ENCODE results near the gene FSTL4. TPM values are rescaled to one million over a fixed set of nuclear protein-coding genes. Genes with fewer than 3 reads are reported as not detected.

FSTL4 gene
- total RNA-seq, 1 donor from 2014 or later: not detected

GRCh38 chr5:133579766-133580165 lies 32.6 kb downstream of the FSTL4 start:
- DNase-seq: no peak
- Histone ChIP-seq H3K4me1 (no peaks in the 10 kb centered on the region), H3K9me3 (replicated peaks) (no peaks in the 10 kb centered on the region), H3K36me3 (no peaks in the 10 kb centered on the region), H3K4me3 (no peak overlapping the region), H3K27ac (replicated peaks) (no peak overlapping the region), H3K27me3 (ENCODE audit: low read depth) (peaks cover 65% of the 10 kb centered on the region)
- intact Hi-C loops (cut with micrococcal nuclease): no loop called here
- no peak for TF ChIP-seq CTCF (IDR thresholded peaks at IDR 0.05; ENCODE audit: borderline replicate concordance)

- H3K4me3 ChIP-seq: no peak overlapping the region
- peaks cover 23% of the 10 kb centered on the region for H3K9me3 ChIP-seq (replicated peaks)
- H3K27ac ChIP-seq (replicated peaks): no peak overlapping the region
- H3K36me3 ChIP-seq: no peaks in the 10 kb centered on the region
- H3K4me1 ChIP-seq: no peaks in the 10 kb centered on the region
- peaks cover 58% of the 10 kb centered on the region for H3K27me3 ChIP-seq (ENCODE audit: low read depth)
- TF ChIP-seq CTCF (IDR thresholded peaks at IDR 0.05; ENCODE audit: borderline replicate concordance): no peak
- intact Hi-C loops (cut with micrococcal nuclease): no loop called here
- no peak for DNase-seq
Measured at GRCh38 chr5:133569347-133569746, 43.0 kb downstream of the FSTL4 start.

GRCh38 chr5:133565993-133566392 lies 46.3 kb downstream of the FSTL4 start:
- H3K27ac ChIP-seq (replicated peaks): no peak overlapping the region
- peaks cover 72% of the 10 kb centered on the region for H3K27me3 ChIP-seq (ENCODE audit: low read depth)
- H3K4me1 ChIP-seq: no peaks in the 10 kb centered on the region
- intact Hi-C loops (cut with micrococcal nuclease): no loop called here
- no peak overlapping the region for H3K4me3 ChIP-seq
- no peaks in the 10 kb centered on the region for H3K9me3 ChIP-seq (replicated peaks)
- H3K36me3 ChIP-seq: no peaks in the 10 kb centered on the region
- DNase-seq: no peak
- TF ChIP-seq CTCF (IDR thresholded peaks at IDR 0.05; ENCODE audit: borderline replicate concordance): no peak

GRCh38 chr5:133564921-133565565 lies 47.3 kb downstream of the FSTL4 start:
- H3K9me3 ChIP-seq (replicated peaks): no peaks in the 10 kb centered on the region

GRCh38 chr5:133562554-133562953 lies 49.8 kb downstream of the FSTL4 start:
- Histone ChIP-seq H3K4me3 (no peak overlapping the region), H3K4me1 (no peaks in the 10 kb centered on the region), H3K36me3 (no peaks in the 10 kb centered on the region), H3K9me3 (replicated peaks) (no peaks in the 10 kb centered on the region), H3K27me3 (ENCODE audit: low read depth) (peaks cover 73% of the 10 kb centered on the region), H3K27ac (replicated peaks) (no peak overlapping the region)
- TF ChIP-seq CTCF (IDR thresholded peaks at IDR 0.05; ENCODE audit: borderline replicate concordance): no peak
- intact Hi-C loops (cut with micrococcal nuclease): no loop called here
- no peak for DNase-seq

More at GRCh38 chr5:133564921-133565565, 47.3 kb downstream of the FSTL4 start:
- intact Hi-C loops (cut with micrococcal nuclease): no loop called here
- H3K4me1 ChIP-seq: no peaks in the 10 kb centered on the region
- H3K27ac ChIP-seq (replicated peaks): no peak overlapping the region
- H3K27me3 ChIP-seq (ENCODE audit: low read depth): peaks cover 69% of the 10 kb centered on the region
- DNase-seq: no peak
- H3K4me3 ChIP-seq: no peak overlapping the region
- no peaks in the 10 kb centered on the region for H3K36me3 ChIP-seq
- TF ChIP-seq CTCF (IDR thresholded peaks at IDR 0.05; ENCODE audit: borderline replicate concordance): no peak
